DND-41 (cell line): ENCODE results near the gene SF3B5.

Experiments used
- ATAC-seq: fragments of 200-7000 bp; cut with Tn5 transposase; 3 replicates; pipeline ENCODE4 v1.9.1; 2021; ENCODE audit warnings: low read depth; ENCODE audit not compliant: insufficient read depth
- DNase-seq: peaks from one replicate; pipeline ENCODE4 v3.0.0-alpha.2; 2020
- H2AFZ ChIP-seq: 2 replicates; pipeline ENCODE4 v1.6.0; 2012; ENCODE audit warnings: low read depth, low read length
- H3K27ac ChIP-seq: 2 replicates; pipeline ENCODE4 v1.5.1; 2012; ENCODE audit warnings: low read length, inconsistent platforms
- H3K27me3 ChIP-seq: fragments of 200-600 bp; sonication (generic); 2 replicates; pipeline ENCODE4 v1.6.0; 2012; ENCODE audit warnings: low read length, mild to moderate bottlenecking, inconsistent platforms; ENCODE audit not compliant: insufficient read depth, poor library complexity
- H3K36me3 ChIP-seq: 2 replicates; pipeline ENCODE4 v1.5.1; 2012; ENCODE audit warnings: low read length, inconsistent platforms; ENCODE audit not compliant: insufficient read depth
- H3K4me1 ChIP-seq: 2 replicates; pipeline ENCODE4 v1.5.1; 2012; ENCODE audit warnings: mild to moderate bottlenecking, low read length; ENCODE audit not compliant: insufficient read depth
- H3K4me2 ChIP-seq: 2 replicates; pipeline ENCODE4 v1.6.0; 2012; ENCODE audit warnings: mild to moderate bottlenecking, moderate library complexity, low read length, inconsistent platforms; ENCODE audit not compliant: insufficient read depth
- H3K4me3 ChIP-seq, 2 experiments: fragments of 200-600 bp in 1 of 2; shearing (Covaris generic) in 1 of 2; 2 replicates each; pipeline ENCODE4 v1.5.1; 2012 to 2016; ENCODE audit warnings: inconsistent platforms in 2 of 2, low read length in 2 of 2, mild to moderate bottlenecking in 2 of 2, low read depth in 1 of 2, moderate library complexity in 1 of 2
- H3K79me2 ChIP-seq: 2 replicates; pipeline ENCODE4 v1.6.0; 2012; ENCODE audit warnings: low read length, inconsistent platforms; ENCODE audit not compliant: insufficient read depth
- H3K9ac ChIP-seq: 2 replicates; pipeline ENCODE4 v1.6.0; 2012; ENCODE audit warnings: low read depth, mild to moderate bottlenecking, inconsistent platforms, low read length, moderate library complexity
- H3K9me3 ChIP-seq: 2 replicates; pipeline ENCODE4 v1.5.1; 2012; ENCODE audit warnings: low read length, moderate library complexity, mild to moderate bottlenecking, inconsistent platforms; ENCODE audit not compliant: insufficient read depth, severe bottlenecking
- H4K20me1 ChIP-seq: 2 replicates; pipeline ENCODE4 v1.6.0; 2012; ENCODE audit warnings: low read length; ENCODE audit not compliant: insufficient read depth
- CTCF ChIP-seq: IDR thresholded peaks from 2 replicates; pipeline ENCODE4 v1.5.1; 2012; ENCODE audit warnings: borderline replicate concordance, low read length, moderate library complexity, mild to moderate bottlenecking; ENCODE audit not compliant: poor library complexity, severe bottlenecking; ENCODE audit errors: extremely low read depth
- EZH2 ChIP-seq: IDR thresholded peaks from 3 replicates; pipeline ENCODE4 v1.6.1; 2012; ENCODE audit warnings: borderline replicate concordance, low read depth, mild to moderate bottlenecking, moderate library complexity, low read length, inconsistent platforms; ENCODE audit not compliant: severe bottlenecking

The SF3B5 gene

DNA sequence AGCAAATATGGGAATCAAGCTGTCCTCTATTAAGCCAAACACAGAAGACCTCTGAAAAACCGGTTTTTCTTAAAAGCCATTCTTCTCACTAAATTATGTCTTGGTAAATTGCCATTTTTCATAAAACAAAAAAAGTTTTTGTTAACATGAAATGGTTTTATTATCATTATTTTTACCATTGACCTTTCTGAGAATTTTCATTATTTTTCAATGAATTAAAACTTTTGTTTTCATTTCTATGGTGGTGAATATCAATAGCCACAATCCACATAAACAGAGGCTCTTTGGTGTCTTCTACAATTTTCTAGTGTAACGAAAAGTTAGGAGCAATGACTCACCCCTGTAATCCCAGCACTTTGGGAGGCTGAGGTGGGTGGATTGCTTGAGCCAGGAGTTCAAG is 2.1 kb downstream of the SF3B5 start:
- Histone ChIP-seq H4K20me1 (peaks cover 11% of the 10 kb centered on the region; the same call in 1 of the 2 replicates), H3K4me3 (peak overlapping the region in 1 of 2 experiments; percentile 88; a peak in 1 of 4 replicates), H3K4me2 (peak overlapping the region; percentile 86), H3K9me3 (no peaks in the 10 kb centered on the region), H3K27ac (no peak overlapping the region), H3K79me2 (peaks cover 23% of the 10 kb centered on the region), H3K4me1 (peaks cover 30% of the 10 kb centered on the region), H3K27me3 (no peaks in the 10 kb centered on the region), H3K36me3 (peaks cover 5% of the 10 kb centered on the region), H3K9ac (no peak overlapping the region), H2AFZ (no peak overlapping the region)
- DNase-seq (no peak), ATAC-seq (no peak)
- no peak for TF ChIP-seq CTCF
- no peak for TF ChIP-seq EZH2

GRCh38 chr6:144090384-144090783 is 5.0 kb downstream of the SF3B5 start:
- Histone ChIP-seq H3K36me3 (peaks cover 5% of the 10 kb centered on the region), H4K20me1 (peaks cover 11% of the 10 kb centered on the region; the same call in 1 of the 2 replicates), H3K79me2 (peaks cover 23% of the 10 kb centered on the region), H3K9ac (no peak overlapping the region), H3K9me3 (no peaks in the 10 kb centered on the region), H2AFZ (no peak overlapping the region), H3K4me3 (no peak overlapping the region), H3K27me3 (no peaks in the 10 kb centered on the region), H3K4me2 (no peak overlapping the region), H3K27ac (no peak overlapping the region), H3K4me1 (peaks cover 20% of the 10 kb centered on the region)
- ATAC-seq = no peak
- TF ChIP-seq CTCF (no peak), EZH2 (no peak)
- DNase-seq = no peak

GRCh38 chr6:144087789-144088426 is 7.5 kb downstream of the SF3B5 start:
- Histone ChIP-seq H3K4me1 (peaks cover under 1% of the 10 kb centered on the region; the same call in 1 of the 2 replicates), H3K79me2 (no peaks in the 10 kb centered on the region), H2AFZ (no peak overlapping the region), H3K4me3 (no peak overlapping the region), H3K27me3 (no peaks in the 10 kb centered on the region), H3K4me2 (no peak overlapping the region), H3K36me3 (no peaks in the 10 kb centered on the region), H3K27ac (no peak overlapping the region), H3K9ac (no peak overlapping the region), H4K20me1 (no peaks in the 10 kb centered on the region), H3K9me3 (no peaks in the 10 kb centered on the region)
- ATAC-seq (no peak), DNase-seq (no peak)
- TF ChIP-seq CTCF = no peak
- TF ChIP-seq EZH2 = no peak

- Histone ChIP-seq H4K20me1 (no peaks in the 10 kb centered on the region), H2AFZ (no peak overlapping the region), H3K9me3 (no peaks in the 10 kb centered on the region), H3K79me2 (no peaks in the 10 kb centered on the region), H3K27ac (no peak overlapping the region), H3K4me1 (no peaks in the 10 kb centered on the region), H3K36me3 (no peaks in the 10 kb centered on the region), H3K27me3 (no peaks in the 10 kb centered on the region), H3K4me3 (no peak overlapping the region), H3K4me2 (no peak overlapping the region), H3K9ac (no peak overlapping the region)
- ATAC-seq (no peak), DNase-seq (no peak)
- no peak for TF ChIP-seq CTCF
- TF ChIP-seq EZH2 = no peak
Measured at GRCh38 chr6:144086959-144087358, 8.4 kb downstream of the SF3B5 start.
